ENCODE measurements around the gene TAC4.

The TAC4 gene

DNA sequence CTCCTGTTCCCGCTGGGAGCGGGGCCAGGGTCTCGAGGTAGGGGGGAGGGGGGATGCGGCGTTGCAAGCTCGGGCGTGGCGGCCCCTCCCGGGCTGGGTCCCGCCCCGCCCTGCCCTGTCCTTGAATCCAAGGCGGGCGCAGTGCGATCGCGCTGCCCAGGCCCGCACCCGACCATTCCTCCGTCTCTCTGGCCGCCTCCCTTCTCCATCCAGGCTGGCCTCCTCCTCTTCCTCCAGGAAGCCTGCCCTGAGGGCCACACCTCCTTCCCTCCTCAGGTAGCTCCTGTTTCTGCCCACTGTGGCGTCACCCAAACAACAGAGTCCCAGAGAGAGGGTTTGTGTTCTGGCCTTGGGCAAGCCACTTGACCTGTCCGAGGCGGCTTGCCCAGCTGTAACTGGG, 43.0 kb upstream of the TAC4 start:
- TF ChIP-seq TARDBP (IDR thresholded peaks at IDR 0.05) (no peak), BHLHE40 (IDR thresholded peaks at IDR 0.05; ENCODE audit: borderline replicate concordance) (no peak)
- TF ChIP-seq, protein P1, sequence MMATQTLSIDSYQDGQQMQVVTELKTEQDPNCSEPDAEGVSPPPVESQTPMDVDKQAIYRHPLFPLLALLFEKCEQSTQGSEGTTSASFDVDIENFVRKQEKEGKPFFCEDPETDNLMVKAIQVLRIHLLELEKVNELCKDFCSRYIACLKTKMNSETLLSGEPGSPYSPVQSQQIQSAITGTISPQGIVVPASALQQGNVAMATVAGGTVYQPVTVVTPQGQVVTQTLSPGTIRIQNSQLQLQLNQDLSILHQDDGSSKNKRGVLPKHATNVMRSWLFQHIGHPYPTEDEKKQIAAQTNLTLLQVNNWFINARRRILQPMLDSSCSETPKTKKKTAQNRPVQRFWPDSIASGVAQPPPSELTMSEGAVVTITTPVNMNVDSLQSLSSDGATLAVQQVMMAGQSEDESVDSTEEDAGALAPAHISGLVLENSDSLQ (IDR thresholded peaks at IDR 0.05) = no peak
- CTCF ChIA-PET = no interaction called here
- POLR2A ChIA-PET = no interaction called here

DNA sequence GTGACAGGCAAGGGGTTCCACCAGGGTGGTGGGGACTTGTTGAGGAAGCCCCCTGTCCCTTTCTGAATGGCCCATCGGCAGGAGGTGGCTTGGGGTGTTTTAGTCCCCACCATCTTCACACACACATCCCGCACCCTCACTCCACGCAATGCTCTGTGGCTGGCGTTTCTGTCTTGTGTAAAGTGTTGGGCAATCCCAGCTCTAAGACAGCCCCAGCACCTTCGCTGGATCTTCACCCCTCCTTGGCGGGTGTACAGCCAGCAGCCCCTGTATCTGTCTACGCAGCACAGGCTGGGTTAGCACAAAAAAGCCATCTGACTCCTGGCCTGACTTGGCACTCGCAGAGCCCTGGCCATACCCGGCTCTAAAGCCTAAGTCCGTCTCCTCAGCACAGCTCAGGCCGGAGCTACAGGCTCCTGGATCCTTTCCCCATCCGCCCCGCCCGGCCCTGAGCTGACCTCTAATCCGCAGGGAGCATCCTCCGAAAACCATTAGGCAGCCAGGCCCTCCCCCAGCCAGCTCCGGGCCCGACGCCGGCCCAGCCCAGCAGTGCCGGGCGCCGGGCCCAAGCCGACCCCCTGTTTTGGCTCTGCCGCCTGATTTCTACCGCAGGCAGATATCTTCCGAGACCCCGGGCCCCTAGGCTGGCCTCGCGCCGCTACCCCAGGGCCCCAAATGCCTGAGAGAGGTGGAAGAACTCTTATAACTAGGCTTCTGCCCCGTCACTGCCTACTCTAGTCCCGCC, 42.4 kb upstream of the TAC4 start:
- POLR2A ChIA-PET = no interaction called here
- no peak for DNase-seq (ENCODE audit: extremely low spot score)
- CTCF ChIA-PET = no interaction called here
- TF ChIP-seq NFRKB (IDR thresholded peaks at IDR 0.05) (no peak), ARNT (IDR thresholded peaks at IDR 0.05) (no peak), FOXK2 (IDR thresholded peaks at IDR 0.05) (no peak), ELF4 (IDR thresholded peaks at IDR 0.05) (no peak), SP1 (IDR thresholded peaks at IDR 0.05) (no peak), ZNF384 (IDR thresholded peaks at IDR 0.05) (no peak), LEF1 (IDR thresholded peaks at IDR 0.05; ENCODE audit: borderline replicate concordance) (no peak), HDGF (IDR thresholded peaks at IDR 0.05; ENCODE audit: borderline replicate concordance) (no peak), TARDBP (IDR thresholded peaks at IDR 0.05) (no peak)
- TF ChIP-seq, protein P1 (IDR thresholded peaks at IDR 0.05) = no peak

More for the DNA sequence above, 43.0 kb upstream of the TAC4 start:
- no peak for DNase-seq (ENCODE audit: extremely low spot score)

DNA sequence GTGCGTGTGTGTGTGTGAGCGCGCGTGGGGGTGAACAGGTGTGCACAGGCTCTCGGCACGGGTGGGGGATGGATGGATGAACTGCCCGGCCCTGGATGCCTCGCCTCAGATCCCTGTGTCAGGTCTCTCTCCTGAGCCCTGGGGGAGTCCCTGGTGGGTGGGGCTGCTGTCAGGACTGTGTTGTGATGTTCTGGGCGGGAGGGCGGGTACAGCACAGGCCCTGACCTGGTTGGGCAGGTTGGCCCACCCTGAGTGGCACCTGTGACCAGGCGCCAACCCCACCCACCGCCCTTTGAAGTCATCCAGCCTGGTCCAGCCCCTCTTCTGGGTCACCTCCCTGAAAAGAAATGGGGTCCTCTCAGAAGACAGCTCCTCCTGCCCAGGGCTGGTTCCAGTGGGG, 41.6 kb upstream of the TAC4 start:
- TF ChIP-seq ARNT (IDR thresholded peaks at IDR 0.05) (no peak), HDGF (IDR thresholded peaks at IDR 0.05; ENCODE audit: borderline replicate concordance) (no peak), CTBP1 (IDR thresholded peaks at IDR 0.05; ENCODE audit: borderline replicate concordance) (no peak), LEF1 (IDR thresholded peaks at IDR 0.05; ENCODE audit: borderline replicate concordance) (no peak), BHLHE40 (IDR thresholded peaks at IDR 0.05; ENCODE audit: borderline replicate concordance) (no peak), FOXK2 (IDR thresholded peaks at IDR 0.05) (no peak), SP1 (IDR thresholded peaks at IDR 0.05) (no peak), TARDBP (IDR thresholded peaks at IDR 0.05) (no peak), SUZ12 (IDR thresholded peaks at IDR 0.05) (no peak), FOXA1 (IDR thresholded peaks at IDR 0.05) (no peak), L3MBTL2 (conservative IDR thresholded peaks at IDR 0.05) (no peak), NFRKB (IDR thresholded peaks at IDR 0.05) (no peak)
- TF ChIP-seq, protein P1 (IDR thresholded peaks at IDR 0.05) = no peak
- CTCF ChIA-PET = interaction anchor here (0.6 to 0.8 kb wide), 2 partner anchors 100 to 332 kb away, joined by 3 read pairs; no protein-coding TSS in a partner anchor
- POLR2A ChIA-PET = no interaction called here
- no peak for DNase-seq (ENCODE audit: extremely low spot score)

DNA sequence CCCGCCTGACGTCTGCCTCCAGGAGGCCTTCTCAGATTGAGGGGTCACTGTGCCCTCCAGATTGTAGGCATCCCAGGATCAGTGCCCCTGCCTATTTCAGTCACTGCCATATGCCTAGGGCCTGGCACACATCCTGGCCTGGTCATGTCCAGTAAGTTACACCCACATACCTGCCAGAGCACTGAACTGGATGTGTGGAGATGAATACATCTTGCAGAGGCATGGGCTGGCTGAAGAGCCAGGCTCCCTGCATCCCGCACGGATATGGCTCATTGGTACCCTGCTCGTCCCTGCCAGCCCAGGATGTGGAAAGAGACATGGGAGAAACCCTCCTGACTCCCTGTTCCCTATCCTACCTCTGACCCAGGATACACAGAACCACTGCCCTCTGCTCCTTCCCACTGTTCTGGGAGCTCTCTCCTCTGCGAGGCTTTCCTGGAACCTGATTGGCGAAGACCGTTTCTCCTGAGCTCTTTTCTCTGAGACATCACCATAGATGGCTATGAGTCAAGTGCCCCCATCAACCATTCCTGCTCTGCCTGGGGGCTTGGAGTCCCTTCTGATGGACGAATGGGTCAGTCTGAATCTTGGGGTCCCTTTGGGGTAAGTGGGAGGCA, 40.0 kb upstream of the TAC4 start:
- ChIA-PET POLR2A (no interaction called here), CTCF (no interaction called here)
- DNase-seq (ENCODE audit: extremely low spot score) = no peak
- no peak for TF ChIP-seq ARNT (IDR thresholded peaks at IDR 0.05)
- TF ChIP-seq SP1 (IDR thresholded peaks at IDR 0.05) = no peak
- TF ChIP-seq, protein P1 (IDR thresholded peaks at IDR 0.05) = no peak
- no peak for TF ChIP-seq FOXM1 (IDR thresholded peaks at IDR 0.05; ENCODE audit: borderline replicate concordance)
- TF ChIP-seq BHLHE40 (IDR thresholded peaks at IDR 0.05; ENCODE audit: borderline replicate concordance) = no peak
- TF ChIP-seq HDGF (IDR thresholded peaks at IDR 0.05; ENCODE audit: borderline replicate concordance) = no peak
- no peak for TF ChIP-seq NFRKB (IDR thresholded peaks at IDR 0.05)

DNA sequence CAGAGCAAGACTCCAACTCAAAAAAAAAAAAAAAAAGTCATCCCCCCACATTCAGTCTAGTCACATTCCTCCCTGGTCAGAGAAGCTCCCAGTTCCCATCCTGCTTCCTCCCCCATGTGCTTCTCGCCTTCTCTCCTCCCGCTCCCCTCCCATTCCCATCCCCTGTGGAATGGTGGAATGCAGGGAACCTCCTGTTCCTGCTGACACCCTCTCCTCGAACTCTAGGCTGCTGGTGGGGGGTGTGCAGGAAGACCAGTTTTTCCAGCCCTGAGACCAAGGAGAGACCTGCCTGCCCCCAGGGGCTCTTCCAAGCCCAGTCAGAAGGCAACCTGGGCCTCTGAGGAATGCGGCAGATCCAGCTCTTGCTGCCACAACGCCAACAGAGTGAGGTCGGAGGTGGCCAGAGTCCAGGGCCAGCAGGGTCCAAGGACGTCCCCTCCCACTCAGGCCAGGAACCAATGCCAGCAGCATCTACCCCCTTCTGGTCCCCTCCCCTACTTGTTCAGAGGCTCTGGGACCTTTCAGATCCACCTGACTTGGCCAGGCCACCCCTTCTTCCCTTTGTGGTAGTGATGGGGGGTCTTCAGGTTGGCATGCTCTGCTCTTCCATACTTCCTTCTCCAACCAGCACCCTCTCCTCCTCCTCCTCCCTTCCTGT, 39.3 kb upstream of the TAC4 start:
- no peak for DNase-seq (ENCODE audit: extremely low spot score)
- POLR2A ChIA-PET = no interaction called here
- TF ChIP-seq FOXM1 (IDR thresholded peaks at IDR 0.05; ENCODE audit: borderline replicate concordance) (no peak), ARNT (IDR thresholded peaks at IDR 0.05) (no peak), ELF4 (IDR thresholded peaks at IDR 0.05) (no peak), BHLHE40 (IDR thresholded peaks at IDR 0.05; ENCODE audit: borderline replicate concordance) (no peak), HDGF (IDR thresholded peaks at IDR 0.05; ENCODE audit: borderline replicate concordance) (no peak), SUZ12 (IDR thresholded peaks at IDR 0.05) (no peak), ZNF384 (IDR thresholded peaks at IDR 0.05) (no peak), FOXA1 (IDR thresholded peaks at IDR 0.05) (no peak), CTBP1 (IDR thresholded peaks at IDR 0.05; ENCODE audit: borderline replicate concordance) (no peak), FOXK2 (IDR thresholded peaks at IDR 0.05) (no peak), L3MBTL2 (conservative IDR thresholded peaks at IDR 0.05) (no peak), SP1 (IDR thresholded peaks at IDR 0.05) (no peak), LEF1 (IDR thresholded peaks at IDR 0.05; ENCODE audit: borderline replicate concordance) (no peak), NFRKB (IDR thresholded peaks at IDR 0.05) (no peak), TARDBP (IDR thresholded peaks at IDR 0.05) (no peak)
- TF ChIP-seq, protein P1 (IDR thresholded peaks at IDR 0.05) = no peak
- CTCF ChIA-PET = no interaction called here

Measured in HEK293T (cell line).